Measurements from ENCODE around the gene PPP1R1B. TPM values are rescaled to one million over a fixed set of nuclear protein-coding genes. Genes with fewer than 3 reads are reported as not detected.

Gene PPP1R1B
- total RNA-seq, 2 experiments from 2014 or later: not detected

DNA sequence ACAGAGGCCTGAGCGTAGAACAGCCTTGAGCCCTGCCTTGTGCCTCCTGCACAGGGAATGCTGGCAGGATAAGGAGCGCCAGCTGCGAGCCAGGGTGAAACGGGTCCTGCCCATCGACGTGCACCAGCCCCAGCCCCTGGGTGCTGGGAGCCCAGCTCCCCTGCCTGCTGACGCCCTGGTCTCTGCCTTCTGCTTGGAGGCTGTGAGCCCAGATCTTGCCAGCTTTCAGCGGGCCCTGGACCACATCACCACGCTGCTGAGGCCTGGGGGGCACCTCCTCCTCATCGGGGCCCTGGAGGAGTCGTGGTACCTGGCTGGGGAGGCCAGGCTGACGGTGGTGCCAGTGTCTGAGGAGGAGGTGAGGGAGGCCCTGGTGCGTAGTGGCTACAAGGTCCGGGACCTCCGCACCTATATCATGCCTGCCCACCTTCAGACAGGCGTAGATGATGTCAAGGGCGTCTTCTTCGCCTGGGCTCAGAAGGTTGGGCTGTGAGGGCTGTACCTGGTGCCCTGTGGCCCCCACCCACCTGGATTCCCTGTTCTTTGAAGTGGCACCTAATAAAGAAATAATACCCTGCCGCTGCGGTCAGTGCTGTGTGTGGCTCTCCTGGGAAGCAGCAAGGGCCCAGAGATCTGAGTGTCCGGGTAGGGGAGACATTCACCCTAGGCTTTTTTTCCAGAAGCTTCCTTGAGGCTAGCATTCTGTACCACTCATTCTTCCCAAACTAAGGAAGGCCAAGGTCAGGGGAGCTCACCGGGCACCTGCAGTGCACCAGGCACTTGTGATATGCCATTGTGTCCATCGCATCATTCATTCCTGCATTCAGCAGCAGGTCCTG is 43.4 kb downstream of the PPP1R1B start:
- no peaks in the 10 kb centered on the region for H3K36me3 Mint-ChIP-seq
- H3K4me1 Mint-ChIP-seq: peaks cover 3% of the 10 kb centered on the region
- no peak for DNase-seq
- no peaks in the 10 kb centered on the region for H3K9me3 Mint-ChIP-seq
- no peak overlapping the region for H3K27ac Mint-ChIP-seq
- H3K4me3 Mint-ChIP-seq: no peak overlapping the region
- peaks cover 24% of the 10 kb centered on the region for H3K27me3 Mint-ChIP-seq

DNA sequence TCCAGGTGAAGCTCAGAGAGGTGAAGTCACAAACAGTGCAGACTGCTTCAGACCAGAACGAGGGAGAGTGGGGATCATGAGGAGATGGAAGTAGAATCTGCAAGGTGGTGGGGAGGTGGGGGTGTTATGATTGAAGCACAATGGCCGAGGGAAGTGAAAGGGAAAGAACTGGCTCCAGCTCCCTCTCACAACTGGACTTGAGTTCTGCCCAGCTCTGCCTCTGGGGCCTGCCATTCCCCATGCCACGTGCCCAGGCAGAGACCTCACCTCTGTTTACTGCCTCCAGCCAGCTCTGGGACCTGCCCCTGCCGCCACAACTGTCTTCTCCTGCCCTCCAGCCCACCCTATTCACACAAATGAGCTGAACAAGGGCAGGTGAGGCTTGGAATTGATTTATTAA is 44.0 kb downstream of the PPP1R1B start:
- Mint-ChIP-seq H3K4me3 (no peak overlapping the region), H3K36me3 (no peaks in the 10 kb centered on the region), H3K27me3 (peaks cover 24% of the 10 kb centered on the region), H3K4me1 (peaks cover 4% of the 10 kb centered on the region), H3K9me3 (no peaks in the 10 kb centered on the region), H3K27ac (no peak overlapping the region)
- no peak for DNase-seq

DNA sequence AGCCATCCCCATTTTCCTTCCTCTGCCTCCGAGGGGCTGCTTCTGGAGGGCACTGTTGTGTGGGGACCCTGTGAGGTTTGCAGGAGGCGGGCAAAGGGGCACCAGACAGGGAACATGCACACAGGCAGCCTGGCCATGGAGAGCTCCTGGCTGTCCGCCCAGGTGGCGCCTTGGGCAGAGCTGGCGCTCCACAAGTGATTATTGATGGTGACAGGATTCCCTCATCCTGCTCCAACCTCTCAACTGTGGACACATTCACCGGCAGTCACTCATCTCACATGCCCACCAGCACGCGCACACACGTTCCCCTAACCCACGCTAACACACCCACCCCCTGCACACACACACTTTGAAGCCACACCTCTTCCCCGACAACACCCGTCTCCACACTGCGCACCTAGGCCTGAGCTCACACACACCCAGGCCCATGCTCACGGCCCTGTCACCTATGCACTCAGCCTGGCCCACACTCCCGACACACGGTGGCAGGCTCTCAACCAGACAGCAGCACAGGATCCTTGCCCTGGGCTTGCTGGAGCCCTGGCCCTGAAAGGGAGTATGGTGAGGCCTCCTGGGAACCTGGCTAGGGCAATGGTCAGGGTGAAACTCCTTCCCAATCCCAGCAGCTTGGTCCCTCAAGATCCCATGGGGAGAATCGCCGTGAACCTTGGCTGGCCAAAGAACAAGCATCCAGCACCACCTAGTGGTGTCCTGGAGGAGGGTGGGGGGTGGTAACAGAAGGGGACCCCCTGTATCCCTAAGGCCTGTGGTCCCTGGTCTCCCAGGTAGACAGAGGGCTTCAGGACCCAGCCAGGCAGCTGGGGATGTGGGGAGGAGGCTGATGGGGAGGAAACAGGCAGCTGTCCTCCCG is 45.1 kb downstream of the PPP1R1B start:
- Mint-ChIP-seq H3K27ac (no peak overlapping the region), H3K36me3 (no peaks in the 10 kb centered on the region), H3K4me3 (no peak overlapping the region), H3K9me3 (no peaks in the 10 kb centered on the region), H3K27me3 (peaks cover 15% of the 10 kb centered on the region), H3K4me1 (peaks cover 14% of the 10 kb centered on the region)
- no peak for DNase-seq

DNA sequence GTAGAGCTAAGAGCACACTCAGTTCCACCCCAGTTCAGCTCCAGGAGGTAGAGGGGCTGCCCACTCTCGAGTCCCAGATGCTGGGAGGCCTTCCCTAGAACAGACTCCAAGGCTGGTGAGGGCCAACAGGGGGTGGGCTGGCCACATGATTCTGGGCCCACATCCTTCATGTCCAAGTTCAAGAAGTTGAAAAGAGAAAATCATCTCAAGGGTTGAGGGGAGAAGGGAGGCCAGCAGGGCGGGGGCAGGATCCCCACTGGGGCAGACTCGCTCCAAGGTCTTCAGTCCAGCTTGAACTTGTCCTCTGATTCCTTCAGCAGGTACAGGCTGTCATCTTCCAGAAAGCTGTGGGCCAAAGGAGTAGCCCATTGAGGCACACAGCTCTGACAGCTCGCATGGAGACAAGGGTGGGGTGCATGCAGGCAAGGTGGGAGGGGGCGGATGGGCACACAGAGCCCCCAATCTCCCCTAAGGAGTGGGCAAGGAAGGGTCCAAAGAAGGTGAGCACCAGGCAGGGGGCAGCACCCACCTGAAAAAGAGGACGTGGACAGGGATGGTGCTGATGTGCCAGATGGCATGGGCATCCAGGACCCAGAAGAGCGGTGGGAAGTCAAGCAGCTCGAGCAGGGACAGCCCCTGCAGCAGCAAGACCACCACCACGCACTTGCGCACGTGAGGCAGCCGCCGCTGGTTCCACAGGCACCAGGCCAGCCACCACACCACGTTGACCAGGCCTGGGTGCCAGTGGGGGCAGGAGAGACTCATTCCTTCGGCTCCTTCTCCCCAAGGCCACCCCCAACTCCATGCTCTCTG is 46.0 kb downstream of the PPP1R1B start:
- Mint-ChIP-seq H3K27me3 (peaks cover 11% of the 10 kb centered on the region), H3K4me1 (peaks cover 22% of the 10 kb centered on the region), H3K27ac (peak overlapping the region; percentile 50), H3K4me3 (no peak overlapping the region), H3K9me3 (no peaks in the 10 kb centered on the region), H3K36me3 (no peaks in the 10 kb centered on the region)
- DNase-seq: no peak

DNA sequence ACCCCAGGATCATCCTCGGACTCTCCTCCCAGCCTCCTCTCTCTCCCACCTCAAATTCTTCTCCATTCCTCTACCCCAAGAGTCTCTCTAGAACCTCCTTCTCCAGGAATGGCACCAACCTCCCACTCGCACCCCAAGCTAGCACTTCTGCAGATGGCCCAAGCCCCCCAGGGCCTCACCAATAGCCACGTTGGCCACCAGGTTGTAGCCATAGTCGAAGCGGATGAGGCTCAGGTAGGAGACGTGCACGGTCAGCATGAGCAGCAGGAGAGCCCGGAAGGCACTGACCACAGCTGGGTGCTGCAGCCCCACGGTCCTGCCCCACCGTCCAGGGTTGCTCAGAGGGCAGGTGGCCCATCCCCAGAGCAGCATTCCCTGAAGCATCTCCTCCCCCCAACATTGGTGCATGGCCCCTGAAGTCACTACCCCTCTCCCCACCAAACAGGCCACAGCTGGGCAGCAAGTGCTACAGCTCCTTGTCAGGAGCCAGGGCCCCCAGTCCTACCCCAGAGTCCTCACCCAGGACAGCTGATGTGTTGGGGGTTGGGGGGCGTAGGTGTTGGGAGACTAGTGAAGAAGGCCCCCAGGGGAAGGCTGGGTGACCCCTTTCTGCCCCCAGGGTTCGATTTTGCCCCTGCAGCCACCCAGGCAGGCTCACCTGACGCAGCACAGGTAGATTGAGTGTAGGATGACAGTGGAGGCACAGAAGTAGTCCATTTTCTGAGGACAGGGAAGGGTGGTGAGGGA is 46.8 kb downstream of the PPP1R1B start:
- Mint-ChIP-seq H3K4me3 (no peak overlapping the region), H3K36me3 (no peaks in the 10 kb centered on the region), H3K27ac (no peak overlapping the region), H3K9me3 (no peaks in the 10 kb centered on the region), H3K27me3 (peaks cover 7% of the 10 kb centered on the region), H3K4me1 (peaks cover 29% of the 10 kb centered on the region)
- DNase-seq: no peak

DNA sequence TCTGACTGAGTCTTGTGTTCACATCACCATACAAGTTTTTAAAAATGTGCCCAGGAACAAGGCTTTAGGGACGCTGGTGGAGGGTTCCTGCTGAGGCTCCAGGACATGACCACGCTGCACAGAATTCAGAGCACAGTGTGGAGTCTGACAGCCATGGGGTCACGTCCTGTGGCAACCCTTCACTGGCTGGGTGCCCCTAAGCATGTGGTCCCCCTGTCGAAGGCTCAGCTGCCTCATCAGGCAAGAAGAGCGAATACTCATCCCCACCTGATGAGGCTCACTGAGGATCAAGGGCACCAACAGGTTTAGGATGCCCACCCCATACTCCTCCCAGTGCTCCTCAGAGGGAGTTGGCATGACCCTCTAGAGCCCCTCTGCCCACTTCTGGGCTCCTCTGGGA is 47.4 kb downstream of the PPP1R1B start:
- no peaks in the 10 kb centered on the region for H3K9me3 Mint-ChIP-seq
- H3K36me3 Mint-ChIP-seq: no peaks in the 10 kb centered on the region
- H3K4me1 Mint-ChIP-seq: peaks cover 35% of the 10 kb centered on the region
- no peak overlapping the region for H3K4me3 Mint-ChIP-seq
- no peak overlapping the region for H3K27ac Mint-ChIP-seq
- peaks cover 3% of the 10 kb centered on the region for H3K27me3 Mint-ChIP-seq
- no peak for DNase-seq

DNA sequence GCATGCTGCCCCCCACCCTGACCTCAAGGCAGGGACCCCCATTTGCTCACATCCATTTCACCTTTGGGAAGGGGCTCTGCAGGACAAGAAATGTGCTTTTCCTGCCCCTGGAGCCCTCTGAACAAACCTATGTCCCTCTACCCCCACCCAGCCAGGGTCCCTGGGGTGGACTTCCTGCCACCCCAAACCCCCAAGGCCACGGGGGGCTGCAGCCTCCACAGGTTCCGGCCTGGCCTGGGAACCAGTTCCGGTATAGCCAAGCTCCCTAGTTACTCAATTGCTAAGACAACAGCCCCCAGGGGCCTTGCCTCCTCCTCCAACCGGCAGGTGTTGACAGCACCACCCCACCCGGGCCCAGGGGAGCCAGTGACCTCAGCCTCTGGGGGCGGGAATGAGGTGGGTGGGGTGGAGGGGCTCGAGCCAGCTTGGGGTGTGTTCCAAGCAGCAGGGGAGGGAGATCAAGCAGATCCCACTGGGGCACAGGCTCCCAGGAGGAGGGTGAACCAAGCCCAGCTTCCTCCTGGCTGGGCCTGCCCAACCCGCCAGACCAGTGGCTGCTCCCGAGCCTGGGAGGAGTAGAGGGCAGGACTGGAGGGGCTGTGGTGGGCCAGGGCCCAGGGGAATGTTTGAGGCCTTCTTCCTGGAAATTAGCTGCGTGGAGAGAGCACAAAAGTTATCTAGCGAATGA is 48.1 kb downstream of the PPP1R1B start:
- H3K27me3 Mint-ChIP-seq: no peaks in the 10 kb centered on the region
- H3K36me3 Mint-ChIP-seq: no peaks in the 10 kb centered on the region
- no peak overlapping the region for H3K27ac Mint-ChIP-seq
- H3K4me1 Mint-ChIP-seq: peaks cover 42% of the 10 kb centered on the region
- H3K4me3 Mint-ChIP-seq: no peak overlapping the region
- no peaks in the 10 kb centered on the region for H3K9me3 Mint-ChIP-seq
- no peak for DNase-seq

DNA sequence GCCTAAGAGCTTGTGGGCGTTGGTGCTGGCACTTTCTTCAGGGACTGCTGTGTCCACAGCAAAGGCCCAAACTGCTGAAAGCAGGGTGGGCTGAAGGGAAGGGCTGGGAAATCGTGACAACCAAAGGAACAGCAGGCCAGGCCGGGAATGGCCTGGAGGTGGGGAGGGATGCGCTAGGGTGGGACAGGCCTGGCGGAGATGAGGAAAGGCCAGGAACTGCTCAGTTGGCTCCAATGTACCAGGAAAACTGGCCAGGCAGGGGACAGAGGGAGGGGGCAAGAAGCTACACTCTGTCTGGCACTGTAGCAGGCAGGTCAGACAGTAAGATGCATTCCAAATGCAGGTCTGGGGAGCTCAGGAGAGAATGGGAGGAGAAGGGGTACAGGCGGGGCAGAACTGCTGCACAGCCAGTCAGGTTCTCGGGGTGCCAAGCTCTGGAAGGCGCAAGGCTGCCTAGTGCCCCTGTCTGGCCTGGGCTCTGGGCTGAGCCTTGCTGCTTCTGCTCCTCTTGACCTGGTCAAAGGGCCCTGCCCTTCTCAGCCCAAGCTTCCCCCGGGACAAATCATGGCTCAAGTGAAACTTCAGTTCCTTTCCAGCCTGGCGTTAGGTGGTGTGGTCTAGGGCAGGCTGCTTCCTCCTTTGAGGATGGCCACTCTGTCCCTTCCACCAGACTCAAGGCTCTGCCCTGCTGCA is 48.8 kb downstream of the PPP1R1B start:
- Mint-ChIP-seq H3K36me3 (no peaks in the 10 kb centered on the region), H3K4me1 (peaks cover 49% of the 10 kb centered on the region), H3K27me3 (no peaks in the 10 kb centered on the region), H3K27ac (peak overlapping the region; percentile 36), H3K4me3 (no peak overlapping the region), H3K9me3 (no peaks in the 10 kb centered on the region)
- DNase-seq: no peak

DNA sequence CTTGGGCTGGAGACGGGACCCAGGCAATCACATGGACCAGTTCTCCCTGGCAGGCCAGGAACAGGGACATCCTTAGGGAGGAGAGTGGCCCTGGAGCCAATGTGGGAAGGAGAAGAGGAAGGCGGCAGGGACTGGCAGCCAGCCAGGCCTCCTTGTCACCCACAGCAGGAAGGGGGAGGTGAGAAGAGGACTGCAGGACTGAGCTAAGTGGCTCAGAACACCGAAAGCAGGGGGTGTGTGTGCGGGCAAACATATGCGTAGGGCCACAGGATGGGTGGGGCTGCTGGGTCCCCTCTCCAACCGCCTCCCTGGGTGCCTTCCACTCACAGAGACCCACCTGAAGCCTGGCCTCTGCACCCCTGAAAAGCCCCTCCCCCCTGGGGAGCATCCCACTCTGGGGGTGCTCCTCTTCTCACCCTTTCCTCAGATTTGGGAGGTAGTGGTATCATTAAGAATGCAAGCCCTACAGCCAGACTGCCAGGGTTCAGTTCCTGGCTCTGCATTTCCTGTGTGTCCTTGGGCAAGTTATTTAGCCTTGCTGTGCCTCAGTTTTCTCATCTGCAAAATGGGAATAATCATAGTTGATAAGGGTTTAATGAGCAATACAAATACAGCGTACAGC is 49.6 kb downstream of the PPP1R1B start:
- DNase-seq: peak; percentile 59
- Mint-ChIP-seq H3K27me3 (no peaks in the 10 kb centered on the region), H3K27ac (peak overlapping the region; percentile 36), H3K36me3 (no peaks in the 10 kb centered on the region), H3K9me3 (no peaks in the 10 kb centered on the region), H3K4me1 (peaks cover 55% of the 10 kb centered on the region), H3K4me3 (no peak overlapping the region)

DNA sequence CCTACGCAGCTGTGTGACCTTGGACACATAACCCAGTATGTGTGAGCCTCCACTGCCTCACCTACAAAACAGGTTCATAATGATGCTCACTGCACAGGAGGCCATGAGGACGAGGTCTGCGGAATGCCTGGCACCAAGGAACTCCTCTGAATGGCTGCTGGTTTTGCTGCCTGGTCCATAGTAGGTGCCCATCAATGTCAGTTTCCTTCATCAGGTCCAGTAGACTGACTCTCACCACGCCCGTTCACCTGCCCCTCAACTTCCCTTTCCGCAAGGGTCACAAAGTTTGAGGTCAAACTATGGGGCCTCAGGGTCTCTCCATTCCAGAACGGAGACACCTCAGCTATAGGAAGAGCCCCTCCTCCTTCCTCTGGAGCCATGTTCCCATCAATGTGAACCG is 50.3 kb downstream of the PPP1R1B start:
- Mint-ChIP-seq H3K36me3 (no peaks in the 10 kb centered on the region), H3K9me3 (no peaks in the 10 kb centered on the region), H3K27ac (peak overlapping the region; percentile 51), H3K27me3 (no peaks in the 10 kb centered on the region), H3K4me1 (peaks cover 53% of the 10 kb centered on the region), H3K4me3 (no peak overlapping the region)
- DNase-seq: no peak

DNA sequence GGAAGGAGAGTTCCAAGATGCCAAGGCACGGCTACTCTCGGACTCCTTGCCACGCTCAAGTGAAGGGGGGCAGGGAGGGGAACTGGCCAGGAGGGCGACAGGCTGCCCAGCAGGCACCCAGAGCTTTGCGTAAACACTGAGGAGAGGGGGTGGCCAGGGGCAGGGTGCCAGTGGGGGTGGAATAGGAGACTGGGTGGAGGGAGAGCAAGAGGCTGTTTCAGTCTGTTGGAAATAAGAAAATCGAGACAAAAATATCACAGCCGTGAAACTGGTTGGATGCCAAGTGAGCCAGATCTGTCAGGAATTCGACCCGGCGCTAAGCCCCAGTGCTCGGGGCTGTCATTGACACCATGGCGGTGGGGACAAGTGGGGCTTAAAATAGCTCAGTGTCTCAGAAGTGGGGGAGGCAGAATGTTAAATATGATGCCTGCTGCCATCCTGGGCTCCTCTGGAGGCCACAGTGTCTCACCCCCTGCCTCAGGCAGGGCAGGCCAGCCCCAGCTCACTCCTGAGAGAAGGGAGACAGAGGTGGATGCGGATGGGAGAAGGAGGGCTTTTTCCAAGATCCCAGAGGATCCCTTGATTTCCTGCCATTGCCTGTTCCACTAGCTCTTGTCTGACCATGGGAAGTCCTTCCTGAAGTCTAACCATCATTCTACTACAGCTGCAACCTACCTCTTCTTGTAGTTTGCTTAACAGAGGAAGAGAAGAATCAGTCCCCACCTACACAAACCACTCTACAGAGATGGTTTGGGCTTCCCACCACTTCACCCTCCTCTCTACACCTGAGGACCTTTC is 51.0 kb downstream of the PPP1R1B start:
- Mint-ChIP-seq H3K4me3 (no peak overlapping the region), H3K27me3 (no peaks in the 10 kb centered on the region), H3K27ac (no peak overlapping the region), H3K4me1 (peaks cover 53% of the 10 kb centered on the region), H3K36me3 (no peaks in the 10 kb centered on the region), H3K9me3 (no peaks in the 10 kb centered on the region)
- DNase-seq: no peak

DNA sequence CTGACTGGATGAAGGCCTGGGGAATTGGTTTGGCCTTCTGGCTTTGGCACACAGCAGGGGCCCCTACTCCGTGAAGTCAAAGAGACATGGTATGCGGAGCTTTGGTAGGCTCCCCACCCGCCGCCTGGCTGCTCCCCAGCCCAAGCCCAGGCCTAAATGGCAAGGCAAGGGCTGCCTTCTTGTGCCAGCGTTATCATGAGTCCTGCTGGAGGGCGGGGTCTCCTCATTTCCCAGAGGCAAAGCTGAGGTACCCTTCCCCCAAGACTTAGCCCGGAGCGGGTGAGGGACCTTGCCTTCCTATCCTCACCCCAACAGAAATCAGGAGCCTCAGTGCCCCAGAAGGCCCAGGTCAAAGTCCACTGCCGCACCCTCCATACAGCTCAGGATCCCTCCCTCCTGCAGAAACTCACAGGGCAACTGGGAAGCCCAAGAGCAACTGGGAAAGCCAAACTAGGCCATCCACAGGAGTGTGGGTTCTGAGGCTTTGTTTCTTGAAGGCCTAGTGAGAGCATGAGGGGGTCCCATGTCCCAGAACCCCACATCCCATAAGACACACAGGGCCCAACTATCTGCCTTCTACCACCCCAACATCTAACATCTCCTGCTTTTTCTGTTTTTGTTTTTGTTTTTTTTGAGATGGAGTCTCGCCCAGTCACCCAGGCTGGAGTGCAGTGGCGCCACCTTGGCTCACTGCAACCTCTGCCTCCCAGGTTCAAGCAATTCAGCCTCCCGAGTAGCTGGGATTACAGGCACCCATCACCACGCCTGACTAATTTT is 51.8 kb downstream of the PPP1R1B start:
- Mint-ChIP-seq H3K4me3 (no peak overlapping the region), H3K27ac (peak overlapping the region; percentile 93), H3K36me3 (peaks cover 2% of the 10 kb centered on the region), H3K9me3 (no peaks in the 10 kb centered on the region), H3K27me3 (no peaks in the 10 kb centered on the region), H3K4me1 (peaks cover 53% of the 10 kb centered on the region)
- DNase-seq: no peak
